Measurements from ENCODE around the gene PTGER2. TPM values are rescaled to one million over a fixed set of nuclear protein-coding genes. Genes with fewer than 3 reads are reported as not detected.

The PTGER2 gene, protein sequence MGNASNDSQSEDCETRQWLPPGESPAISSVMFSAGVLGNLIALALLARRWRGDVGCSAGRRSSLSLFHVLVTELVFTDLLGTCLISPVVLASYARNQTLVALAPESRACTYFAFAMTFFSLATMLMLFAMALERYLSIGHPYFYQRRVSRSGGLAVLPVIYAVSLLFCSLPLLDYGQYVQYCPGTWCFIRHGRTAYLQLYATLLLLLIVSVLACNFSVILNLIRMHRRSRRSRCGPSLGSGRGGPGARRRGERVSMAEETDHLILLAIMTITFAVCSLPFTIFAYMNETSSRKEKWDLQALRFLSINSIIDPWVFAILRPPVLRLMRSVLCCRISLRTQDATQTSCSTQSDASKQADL
- under 1 TPM; 0.28 to 0.73 (median 0.37) TPM for total RNA-seq (2021; fragmentation: NEBNext Ultra II Directional; extraction: Animal tissue kit (Norgen Biotek cat#: 25700))
- long read RNA-seq, partial matches to known transcripts = 0 of 2 reads
- long read RNA-seq, other reads (novel, unspliced or antisense) = 0 of 2 reads

- peaks cover 25% of the 10 kb centered on the region for H3K27me3 Mint-ChIP-seq (ENCODE audit: insufficient read depth)
- H3K4me1 Mint-ChIP-seq (ENCODE audit: low read depth) = peaks cover 25% of the 10 kb centered on the region
- H3K9me3 Mint-ChIP-seq = no peaks in the 10 kb centered on the region
- peak; percentile 65 for DNase-seq
- peak within 1 kb of the TSS; percentile 89 for H3K4me3 Mint-ChIP-seq
- no peak within 1 kb of the TSS; the same call in 1 of the 2 replicates for H3K27ac Mint-ChIP-seq
- H3K36me3 Mint-ChIP-seq (ENCODE audit: low read depth) = no peaks in the 10 kb centered on the region
- TF ChIP-seq, protein P1, sequence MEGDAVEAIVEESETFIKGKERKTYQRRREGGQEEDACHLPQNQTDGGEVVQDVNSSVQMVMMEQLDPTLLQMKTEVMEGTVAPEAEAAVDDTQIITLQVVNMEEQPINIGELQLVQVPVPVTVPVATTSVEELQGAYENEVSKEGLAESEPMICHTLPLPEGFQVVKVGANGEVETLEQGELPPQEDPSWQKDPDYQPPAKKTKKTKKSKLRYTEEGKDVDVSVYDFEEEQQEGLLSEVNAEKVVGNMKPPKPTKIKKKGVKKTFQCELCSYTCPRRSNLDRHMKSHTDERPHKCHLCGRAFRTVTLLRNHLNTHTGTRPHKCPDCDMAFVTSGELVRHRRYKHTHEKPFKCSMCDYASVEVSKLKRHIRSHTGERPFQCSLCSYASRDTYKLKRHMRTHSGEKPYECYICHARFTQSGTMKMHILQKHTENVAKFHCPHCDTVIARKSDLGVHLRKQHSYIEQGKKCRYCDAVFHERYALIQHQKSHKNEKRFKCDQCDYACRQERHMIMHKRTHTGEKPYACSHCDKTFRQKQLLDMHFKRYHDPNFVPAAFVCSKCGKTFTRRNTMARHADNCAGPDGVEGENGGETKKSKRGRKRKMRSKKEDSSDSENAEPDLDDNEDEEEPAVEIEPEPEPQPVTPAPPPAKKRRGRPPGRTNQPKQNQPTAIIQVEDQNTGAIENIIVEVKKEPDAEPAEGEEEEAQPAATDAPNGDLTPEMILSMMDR (IDR thresholded peaks at IDR 0.05) = no peak
These were observed at the start of gene PTGER2 for GRCh38 chr14:52313903-52314594. Gene PTGER2, plus strand, starts transcription at chr14:52314312. Its CDS starts 237 bp downstream, at chr14:52314549.

GRCh38 chr14:52265253-52265652, 48.9 kb upstream of the PTGER2 start:
- TF ChIP-seq, protein P1 (IDR thresholded peaks at IDR 0.05) = no peak
- Mint-ChIP-seq H3K9me3 (no peaks in the 10 kb centered on the region; the same call in 1 of the 2 replicates), H3K36me3 (ENCODE audit: low read depth) (no peaks in the 10 kb centered on the region), H3K4me1 (ENCODE audit: low read depth) (peaks cover 26% of the 10 kb centered on the region), H3K4me3 (no peak overlapping the region), H3K27me3 (ENCODE audit: insufficient read depth) (peaks cover 48% of the 10 kb centered on the region), H3K27ac (no peak overlapping the region)
- DNase-seq = no peak

DNA sequence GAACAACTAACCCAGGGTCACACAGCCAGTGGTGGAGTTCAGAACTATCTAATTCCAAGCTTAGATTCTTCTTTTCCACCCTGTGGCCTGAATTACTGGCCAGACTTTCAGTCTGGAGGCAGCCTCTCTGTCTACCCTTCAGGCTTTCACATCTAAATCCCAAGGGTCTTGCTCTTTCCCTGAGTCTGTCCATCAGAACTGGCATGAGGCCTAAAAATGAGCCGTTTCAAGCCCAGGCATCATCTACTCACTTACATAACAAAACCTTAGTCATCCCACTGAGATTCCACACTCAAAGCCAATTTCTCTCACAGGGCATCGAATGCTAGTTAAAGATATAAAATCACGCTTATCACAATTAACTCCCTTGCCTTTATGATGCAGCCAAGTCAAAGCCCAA, 47.9 kb upstream of the PTGER2 start:
- H3K27ac Mint-ChIP-seq = no peak overlapping the region
- H3K4me1 Mint-ChIP-seq (ENCODE audit: low read depth) = peaks cover 26% of the 10 kb centered on the region
- no peaks in the 10 kb centered on the region for H3K36me3 Mint-ChIP-seq (ENCODE audit: low read depth)
- H3K27me3 Mint-ChIP-seq (ENCODE audit: insufficient read depth) = peaks cover 52% of the 10 kb centered on the region
- H3K4me3 Mint-ChIP-seq = no peak overlapping the region
- no peaks in the 10 kb centered on the region; the same call in 1 of the 2 replicates for H3K9me3 Mint-ChIP-seq
- TF ChIP-seq, protein P1 (IDR thresholded peaks at IDR 0.05) = no peak
- no peak for DNase-seq

GRCh38 chr14:52266782-52267181, 47.3 kb upstream of the PTGER2 start:
- Mint-ChIP-seq H3K4me1 (ENCODE audit: low read depth) (peaks cover 26% of the 10 kb centered on the region), H3K9me3 (no peaks in the 10 kb centered on the region; the same call in 1 of the 2 replicates), H3K27ac (no peak overlapping the region), H3K4me3 (no peak overlapping the region), H3K27me3 (ENCODE audit: insufficient read depth) (peaks cover 53% of the 10 kb centered on the region), H3K36me3 (ENCODE audit: low read depth) (no peaks in the 10 kb centered on the region)
- TF ChIP-seq, protein P1 (IDR thresholded peaks at IDR 0.05) = no peak
- no peak for DNase-seq

GRCh38 chr14:52267501-52268278, 46.4 kb upstream of the PTGER2 start, which contains the start of gene PTGDR:
Gene PTGDR, plus strand, starts transcription at chr14:52267698. Its CDS starts 117 bp downstream, at chr14:52267815.
- H3K36me3 Mint-ChIP-seq (ENCODE audit: low read depth) = no peaks in the 10 kb centered on the region
- TF ChIP-seq, protein P1 (IDR thresholded peaks at IDR 0.05) = no peak
- H3K27me3 Mint-ChIP-seq (ENCODE audit: insufficient read depth) = peaks cover 51% of the 10 kb centered on the region
- H3K27ac Mint-ChIP-seq = no peak within 1 kb of the TSS
- no peak for DNase-seq
- H3K4me1 Mint-ChIP-seq (ENCODE audit: low read depth) = peaks cover 26% of the 10 kb centered on the region
- peak within 1 kb of the TSS; percentile 45 for H3K4me3 Mint-ChIP-seq
- H3K9me3 Mint-ChIP-seq = no peaks in the 10 kb centered on the region; the same call in 1 of the 2 replicates

All from HFFc6 (cell line).